ENCODE results near the gene EPN2.

- TF ChIP-seq, protein P1, sequence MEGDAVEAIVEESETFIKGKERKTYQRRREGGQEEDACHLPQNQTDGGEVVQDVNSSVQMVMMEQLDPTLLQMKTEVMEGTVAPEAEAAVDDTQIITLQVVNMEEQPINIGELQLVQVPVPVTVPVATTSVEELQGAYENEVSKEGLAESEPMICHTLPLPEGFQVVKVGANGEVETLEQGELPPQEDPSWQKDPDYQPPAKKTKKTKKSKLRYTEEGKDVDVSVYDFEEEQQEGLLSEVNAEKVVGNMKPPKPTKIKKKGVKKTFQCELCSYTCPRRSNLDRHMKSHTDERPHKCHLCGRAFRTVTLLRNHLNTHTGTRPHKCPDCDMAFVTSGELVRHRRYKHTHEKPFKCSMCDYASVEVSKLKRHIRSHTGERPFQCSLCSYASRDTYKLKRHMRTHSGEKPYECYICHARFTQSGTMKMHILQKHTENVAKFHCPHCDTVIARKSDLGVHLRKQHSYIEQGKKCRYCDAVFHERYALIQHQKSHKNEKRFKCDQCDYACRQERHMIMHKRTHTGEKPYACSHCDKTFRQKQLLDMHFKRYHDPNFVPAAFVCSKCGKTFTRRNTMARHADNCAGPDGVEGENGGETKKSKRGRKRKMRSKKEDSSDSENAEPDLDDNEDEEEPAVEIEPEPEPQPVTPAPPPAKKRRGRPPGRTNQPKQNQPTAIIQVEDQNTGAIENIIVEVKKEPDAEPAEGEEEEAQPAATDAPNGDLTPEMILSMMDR (IDR thresholded peaks at IDR 0.05) = peak; percentile 30 to 81 (median 57)
- TF ChIP-seq POLR2A (IDR thresholded peaks at IDR 0.05) = no peak
These were observed 101.1 kb downstream of the EPN2 start for GRCh38 chr17:19338031-19338990.

Measured in adrenal gland (tissue), 5 donors.